ENCODE data around the gene FERMT2. TPM values are rescaled to one million over a fixed set of nuclear protein-coding genes. Genes with fewer than 3 reads are reported as not detected.
"Not testable (repeated sequence)": the region's sequence is repeated elsewhere in the genome, so short reads cannot be mapped to it uniquely, and the experiment has no call there.

FERMT2 gene
- total and polyA plus RNA-seq, 4 donors = 23.9 to 51.3 (median 40.4) TPM

DNA sequence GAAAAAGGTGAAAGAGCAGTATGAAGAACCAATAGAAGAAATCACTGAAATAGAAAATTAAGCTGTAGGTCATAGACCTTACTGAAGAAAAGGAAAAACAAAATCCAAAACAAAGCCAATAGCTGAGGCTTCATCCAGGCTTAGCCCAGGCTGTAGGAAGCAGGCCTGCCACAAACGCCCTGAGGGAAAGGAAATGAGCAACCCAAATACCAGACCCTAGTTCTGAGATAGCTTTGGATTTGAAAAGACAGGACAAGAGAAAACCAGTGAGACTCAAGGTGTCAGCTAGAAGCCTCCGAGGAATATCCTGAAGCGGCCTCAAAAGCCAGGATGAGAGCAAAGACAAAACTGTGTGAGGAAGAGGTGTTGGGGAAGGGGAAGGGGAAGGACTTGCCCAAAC is 79.2 kb downstream of the FERMT2 start:
- no peak for TF ChIP-seq GABPA (IDR thresholded peaks at IDR 0.05 in 1 of 2, conservative IDR thresholded peaks at IDR 0.05 in 1 of 2)
- no peak for TF ChIP-seq FOXA1 (IDR thresholded peaks at IDR 0.05)
- no peak for TF ChIP-seq JUND (IDR thresholded peaks at IDR 0.05)
- no peak for TF ChIP-seq YY1 (IDR thresholded peaks at IDR 0.05)
- TF ChIP-seq EGR1 (IDR thresholded peaks at IDR 0.05; ENCODE audit: low read depth in 2 of 2) = no peak
- no peak for TF ChIP-seq REST (IDR thresholded peaks at IDR 0.05)
- no peak for TF ChIP-seq TAF1 (conservative IDR thresholded peaks at IDR 0.05)
- no peak for TF ChIP-seq ZBTB33 (IDR thresholded peaks at IDR 0.05)
- no peak for TF ChIP-seq HNF4G (IDR thresholded peaks at IDR 0.05)
- TF ChIP-seq SP1 (IDR thresholded peaks at IDR 0.05) = no peak
- TF ChIP-seq ATF3 (IDR thresholded peaks at IDR 0.05) = no peak
- no peak for TF ChIP-seq FOXA2 (IDR thresholded peaks at IDR 0.05)
- no peak for TF ChIP-seq HNF4A (conservative IDR thresholded peaks at IDR 0.05)
- 90% methylated on average over 3 of the region's 3 CpGs for WGBS
- H3K9ac ChIP-seq (ENCODE audit: low read depth in 1 of 2, low read length in 2 of 2) = no peak overlapping the region
- H3K27me3 ChIP-seq (ENCODE audit: control insufficient read depth in 4 of 4, insufficient read depth in 4 of 4, low read length in 3 of 4) = no peaks in the 10 kb centered on the region
- peaks cover 3 to 50% (median 42%) of the 10 kb centered on the region in 4 donors for H3K36me3 ChIP-seq (ENCODE audit: control insufficient read depth in 4 of 4, insufficient read depth in 3 of 4, low read depth in 1 of 4, low read length in 3 of 4)
- no peaks in the 10 kb centered on the region for H3K9me3 ChIP-seq (ENCODE audit: control insufficient read depth in 4 of 4, low read length in 3 of 4)
- H3K27ac ChIP-seq (ENCODE audit: low read depth in 1 of 2, low read length in 2 of 2) = no peak overlapping the region
- H3K4me1 ChIP-seq (ENCODE audit: control insufficient read depth in 4 of 4, insufficient read depth in 4 of 4, low read length in 3 of 4) = peaks cover 2 to 13% (median 11%) of the 10 kb centered on the region in 4 donors
- no peak for DNase-seq (ENCODE audit: low spot score)
- no peak overlapping the region for H3K4me3 ChIP-seq (ENCODE audit: low read depth in 1 of 3, low read length in 3 of 3)

DNA sequence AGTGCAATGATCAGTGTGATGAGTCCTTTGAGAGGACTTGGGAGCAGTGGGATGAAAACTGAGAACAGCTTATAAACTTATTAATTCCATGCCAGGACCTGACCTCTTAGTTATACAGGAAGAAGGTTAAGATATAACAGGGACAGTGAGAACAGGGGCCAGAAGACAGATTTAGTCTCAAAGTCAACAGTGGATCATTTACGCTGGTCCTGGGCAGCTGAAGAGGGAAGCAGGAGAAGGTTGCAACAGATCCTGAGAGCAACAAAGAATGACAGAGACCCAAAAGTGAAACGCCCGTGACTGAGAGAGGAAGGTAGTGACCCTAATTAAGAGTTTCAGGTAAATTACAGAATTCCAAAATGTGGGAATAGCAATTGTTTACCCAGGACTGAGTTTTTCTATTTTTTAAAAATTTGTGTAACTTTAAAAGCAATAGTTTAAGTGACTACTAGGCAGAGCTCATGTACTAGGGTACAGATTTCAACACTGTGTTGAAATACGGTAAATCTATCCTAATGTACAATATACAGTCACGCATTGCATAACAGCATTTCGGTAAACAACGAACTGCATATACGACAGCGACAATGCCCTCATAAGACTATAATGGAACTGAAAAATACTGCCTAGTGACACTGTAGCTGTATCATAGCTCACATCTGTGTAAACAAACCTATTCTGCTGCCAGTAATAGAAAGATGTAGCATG is 81.8 kb downstream of the FERMT2 start:
- TF ChIP-seq FOXA1 (IDR thresholded peaks at IDR 0.05) (no peak), SP1 (IDR thresholded peaks at IDR 0.05) (peak; percentile 11), EGR1 (IDR thresholded peaks at IDR 0.05; ENCODE audit: low read depth in 2 of 2) (no peak), TAF1 (conservative IDR thresholded peaks at IDR 0.05) (no peak), GABPA (IDR thresholded peaks at IDR 0.05 in 1 of 2, conservative IDR thresholded peaks at IDR 0.05 in 1 of 2) (no peak), ATF3 (IDR thresholded peaks at IDR 0.05) (no peak), RAD21 (IDR thresholded peaks at IDR 0.05) (peak in 1 of 2 donors; percentile 3), HNF4A (conservative IDR thresholded peaks at IDR 0.05) (peak in 1 of 2 donors; percentile 58)
- WGBS = 77% methylated on average over 9 of the region's 9 CpGs
- Histone ChIP-seq H3K36me3 (ENCODE audit: control insufficient read depth in 4 of 4, insufficient read depth in 3 of 4, low read depth in 1 of 4, low read length in 3 of 4) (peaks cover 5 to 61% (median 45%) of the 10 kb centered on the region in 4 donors), H3K27ac (ENCODE audit: low read depth in 1 of 2, low read length in 2 of 2) (no peak overlapping the region), H3K9ac (ENCODE audit: low read depth in 1 of 2, low read length in 2 of 2) (no peak overlapping the region), H3K4me1 (ENCODE audit: control insufficient read depth in 4 of 4, insufficient read depth in 4 of 4, low read length in 3 of 4) (peaks cover 2 to 10% (median 8%) of the 10 kb centered on the region in 4 donors), H3K9me3 (ENCODE audit: control insufficient read depth in 4 of 4, low read length in 3 of 4) (no peaks in the 10 kb centered on the region), H3K4me3 (ENCODE audit: low read depth in 1 of 3, low read length in 3 of 3) (no peak overlapping the region), H3K27me3 (ENCODE audit: control insufficient read depth in 4 of 4, insufficient read depth in 4 of 4, low read length in 3 of 4) (no peaks in the 10 kb centered on the region)
- DNase-seq (ENCODE audit: low spot score) = no peak

GRCh38 chr14:52864893-52865292 is 86.0 kb downstream of the FERMT2 start:
- H3K4me3 ChIP-seq (ENCODE audit: low read depth in 1 of 3, low read length in 3 of 3); H3K9me3 ChIP-seq (ENCODE audit: control insufficient read depth in 4 of 4, low read length in 3 of 4); H3K9ac ChIP-seq (ENCODE audit: low read depth in 1 of 2, low read length in 2 of 2); H3K27ac ChIP-seq (ENCODE audit: low read depth in 1 of 2, low read length in 2 of 2); H3K27me3 ChIP-seq (ENCODE audit: control insufficient read depth in 4 of 4, insufficient read depth in 4 of 4, low read length in 3 of 4); DNase-seq (ENCODE audit: low spot score): not testable (repeated sequence)
- H3K36me3 ChIP-seq (ENCODE audit: control insufficient read depth in 4 of 4, insufficient read depth in 3 of 4, low read depth in 1 of 4, low read length in 3 of 4) = peaks cover 5 to 45% (median 23%) of the 10 kb centered on the region in 4 donors
- peaks cover 0 to 18% (median 11%) of the 10 kb centered on the region in 4 donors for H3K4me1 ChIP-seq (ENCODE audit: control insufficient read depth in 4 of 4, insufficient read depth in 4 of 4, low read length in 3 of 4)
- 97% methylated on average over 7 of the region's 7 CpGs for WGBS
